ENCODE measurements around the gene CACNA1A.

GRCh38 chr19:13214036-13214730, 292.1 kb downstream of the CACNA1A start:
- TF ChIP-seq CTCF (optimal IDR thresholded peaks at IDR 0.05 in 1 of 3, IDR thresholded peaks at IDR 0.05 in 1 of 3, conservative IDR thresholded peaks at IDR 0.05 in 1 of 3; ENCODE audit: extremely low read depth in 1 of 3, insufficient read depth in 2 of 3, low read length in 3 of 3) (no peak), EZH2 (IDR thresholded peaks at IDR 0.05; ENCODE audit: low read length) (no peak)

Data from keratinocyte (primary cell).